Transverse colon (tissue), 4 donors: Measurements from ENCODE around the gene AP1G2.
A peak's percentile ranks its signal among the peaks of the same experiment; 100 is the strongest.

Experiments used
- POLR2A ChIP-seq: fragments of 450-650 bp; IDR thresholded peaks from one replicate; pipeline ENCODE4 v1.6.1; 2016; ENCODE audit warnings: antibody characterized with exemption, mild to moderate bottlenecking, moderate library complexity
- POLR2AphosphoS5 ChIP-seq, 3 donors: sonication (generic); formaldehyde crosslinking; IDR thresholded peaks; one replicate each; pipeline ENCODE4 v1.6.1; 2016; ENCODE audit warnings: antibody characterized with exemption in 3 of 3
- TF ChIP-seq, protein P1 (sequence below), 5 experiments: fragments of 200-600 bp in 3 of 5; fragments of 450-650 bp in 2 of 5; sonication (generic) in 3 of 5; IDR thresholded peaks; 1 replicate in 2 of 5; 2 replicates in 3 of 5; pipeline ENCODE4 v1.5.1; 2016 to 2017; ENCODE audit warnings: antibody characterized with exemption in 5 of 5, inconsistent platforms in 3 of 5, mild to moderate bottlenecking in 2 of 5, moderate library complexity in 1 of 5

DNA sequence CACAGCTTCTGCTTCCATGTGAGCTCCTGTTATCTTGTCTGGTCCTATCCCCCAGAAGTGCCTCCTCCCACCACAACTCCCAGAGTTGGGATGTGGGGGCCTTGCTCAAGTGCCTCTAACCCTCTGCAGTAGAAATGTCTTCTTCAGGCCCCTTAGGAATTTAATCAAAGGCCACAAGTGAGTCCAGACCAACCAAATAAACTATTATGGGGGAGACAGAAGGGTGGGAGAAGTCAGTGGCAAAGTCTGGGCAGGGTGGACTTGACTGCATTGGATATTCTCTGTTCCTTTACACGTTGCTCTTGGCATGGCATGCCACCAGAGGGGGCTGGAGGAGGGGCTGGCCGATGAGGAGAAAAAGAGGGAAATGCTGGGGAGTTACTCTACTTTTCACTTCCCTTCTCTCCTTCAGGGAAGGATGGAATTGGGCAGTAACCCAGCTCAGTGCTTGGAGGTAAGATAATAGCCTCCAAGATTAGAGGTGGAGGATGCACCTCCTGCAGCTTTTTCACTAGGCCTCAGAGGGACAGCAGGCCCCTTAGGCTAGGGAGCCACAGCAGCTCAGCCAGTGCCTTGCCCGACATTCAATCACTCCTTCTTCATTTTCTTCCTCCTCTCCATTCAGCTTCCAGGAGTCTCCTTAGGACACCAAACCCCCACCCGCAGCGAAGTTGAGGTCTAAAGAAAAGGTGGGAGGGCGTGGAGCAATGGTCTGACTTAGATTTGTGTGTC, 1.2 kb upstream of the AP1G2 start:
- TF ChIP-seq, protein P1, sequence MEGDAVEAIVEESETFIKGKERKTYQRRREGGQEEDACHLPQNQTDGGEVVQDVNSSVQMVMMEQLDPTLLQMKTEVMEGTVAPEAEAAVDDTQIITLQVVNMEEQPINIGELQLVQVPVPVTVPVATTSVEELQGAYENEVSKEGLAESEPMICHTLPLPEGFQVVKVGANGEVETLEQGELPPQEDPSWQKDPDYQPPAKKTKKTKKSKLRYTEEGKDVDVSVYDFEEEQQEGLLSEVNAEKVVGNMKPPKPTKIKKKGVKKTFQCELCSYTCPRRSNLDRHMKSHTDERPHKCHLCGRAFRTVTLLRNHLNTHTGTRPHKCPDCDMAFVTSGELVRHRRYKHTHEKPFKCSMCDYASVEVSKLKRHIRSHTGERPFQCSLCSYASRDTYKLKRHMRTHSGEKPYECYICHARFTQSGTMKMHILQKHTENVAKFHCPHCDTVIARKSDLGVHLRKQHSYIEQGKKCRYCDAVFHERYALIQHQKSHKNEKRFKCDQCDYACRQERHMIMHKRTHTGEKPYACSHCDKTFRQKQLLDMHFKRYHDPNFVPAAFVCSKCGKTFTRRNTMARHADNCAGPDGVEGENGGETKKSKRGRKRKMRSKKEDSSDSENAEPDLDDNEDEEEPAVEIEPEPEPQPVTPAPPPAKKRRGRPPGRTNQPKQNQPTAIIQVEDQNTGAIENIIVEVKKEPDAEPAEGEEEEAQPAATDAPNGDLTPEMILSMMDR (IDR thresholded peaks at IDR 0.05): peak in 1 of 5 experiments; percentile 25
- no peak for TF ChIP-seq POLR2A
- TF ChIP-seq POLR2AphosphoS5 (IDR thresholded peaks at IDR 0.05): no peak
